A673 (cell line): Measurements from ENCODE around the gene ATP10D. TPM values are rescaled to one million over a fixed set of nuclear protein-coding genes. Genes with fewer than 3 reads are reported as not detected.

Experiments used
- BruUV-seq: library from RNA; stranded (reverse); fragments of 400-500 nt; replicated peaks from 2 replicates; lab custom pipeline; 2021; lab: Mats Ljungman, UMichigan
- CTCF ChIA-PET: fragments of 300-600 bp; sonication (Branson Sonifier 250); formaldehyde crosslinking; loops from one replicate; lab custom pipeline; 2022; ENCODE audit warnings: antibody characterized with exemption; lab: Charles Lee
- POLR2A ChIA-PET: fragments of 300-600 bp; sonication (Branson Sonifier 250); formaldehyde crosslinking; loops from one replicate; lab custom pipeline; 2022; ENCODE audit warnings: antibody characterized with exemption; ENCODE audit not compliant: low non-redundant PET; lab: Charles Lee
- DNase-seq: peaks from one replicate; pipeline ENCODE4 v3.0.0-alpha.2; 2015; ENCODE audit warnings: low spot score
- H3K27ac ChIP-seq: fragments of 200-600 bp; sonication (generic); 2 replicates; pipeline ENCODE4 v1.5.1; 2016; ENCODE audit warnings: mixed run types, low read depth, mild to moderate bottlenecking, mixed read lengths, antibody characterized with exemption, low read length; ENCODE audit not compliant: poor library complexity, severe bottlenecking
- H3K27me3 ChIP-seq: fragments of 200-600 bp; sonication (generic); replicated peaks from 2 replicates; pipeline ENCODE4 v1.6.1; 2017; ENCODE audit warnings: mixed run types, low read depth, mild to moderate bottlenecking, mixed read lengths, antibody characterized with exemption, low read length; ENCODE audit not compliant: insufficient read depth, poor library complexity
- H3K36me3 ChIP-seq: fragments of 200-600 bp; sonication (generic); 2 replicates; pipeline ENCODE4 v1.6.1; 2016; ENCODE audit warnings: mixed run types, mild to moderate bottlenecking, mixed read lengths, antibody characterized with exemption, low read length; ENCODE audit not compliant: insufficient read depth, poor library complexity, severe bottlenecking
- H3K4me1 ChIP-seq: fragments of 200-600 bp; sonication (generic); 2 replicates; pipeline ENCODE4 v1.6.1; 2017; ENCODE audit warnings: mixed run types, mild to moderate bottlenecking, mixed read lengths, antibody characterized with exemption, low read length; ENCODE audit not compliant: insufficient read depth, poor library complexity, severe bottlenecking
- H3K4me3 ChIP-seq: fragments of 200-600 bp; sonication (generic); 2 replicates; pipeline ENCODE4 v1.5.1; 2016; ENCODE audit warnings: low read depth, mixed run types, mild to moderate bottlenecking, mixed read lengths, low read length; ENCODE audit not compliant: poor library complexity, severe bottlenecking
- H3K9me3 ChIP-seq: fragments of 200-600 bp; sonication (generic); 2 replicates; pipeline ENCODE4 v1.6.1; 2016; ENCODE audit warnings: mixed run types, low read depth, mild to moderate bottlenecking, mixed read lengths, antibody characterized with exemption, low read length; ENCODE audit not compliant: poor library complexity, severe bottlenecking
- EZH2 ChIP-seq: fragments of 200-600 bp; sonication (generic); IDR thresholded peaks from 2 replicates; pipeline ENCODE4 v1.6.1; 2017; ENCODE audit warnings: borderline replicate concordance, low read depth, mild to moderate bottlenecking, mixed read lengths, antibody characterized with exemption, low read length; ENCODE audit not compliant: poor library complexity, severe bottlenecking
- intact Hi-C: fragments of 100-400 bp; cut with micrococcal nuclease; formaldehyde crosslinking; loops from one replicate; pipeline ENCODE4 v1.10.0; 2022; ENCODE audit not compliant: unreplicated experiment
- total RNA-seq: library from RNA; stranded (reverse); gene quantifications from 2 replicates; pipeline ENCODE4 v1.2.3, GENCODE V29; 2021
- TF ChIP-seq, protein P1 (sequence below): fragments of 300-800, 200-600 bp; sonication (generic); conservative IDR thresholded peaks from 2 replicates; pipeline ENCODE4 v1.5.1; 2017; ENCODE audit warnings: low read depth, mild to moderate bottlenecking, antibody characterized with exemption, low read length, moderate library complexity, mixed read lengths

The ATP10D gene
- total RNA-seq, 1 experiment from 2014 or later: 16.1 TPM

DNA sequence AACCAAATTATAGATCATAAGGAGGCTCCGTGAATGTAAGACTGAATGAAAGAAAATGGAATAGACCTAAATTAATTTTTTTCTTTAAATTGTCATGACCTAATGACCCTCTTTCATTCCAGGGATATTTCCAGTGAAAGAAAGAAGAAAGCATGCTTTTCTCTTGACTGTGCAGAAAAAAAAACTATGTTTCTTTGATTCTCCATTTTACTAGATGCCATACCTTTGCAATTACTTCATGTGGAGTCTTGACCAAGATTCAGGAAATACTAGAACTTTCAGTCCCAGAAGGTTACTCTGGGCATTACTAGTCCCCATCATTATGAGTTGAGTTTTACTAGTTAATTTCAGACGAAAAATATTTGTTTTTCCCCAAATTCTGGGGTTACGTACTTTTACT, 15.1 kb upstream of the ATP10D start:
- intact Hi-C loops: no loop called here
- BruUV-seq: no TSS peak
- no peaks in the 10 kb centered on the region for H3K36me3 ChIP-seq
- H3K4me1 ChIP-seq: no peaks in the 10 kb centered on the region
- H3K27ac ChIP-seq: no peak overlapping the region
- no peaks in the 10 kb centered on the region for H3K27me3 ChIP-seq
- ChIA-PET POLR2A (no interaction called here), CTCF (no interaction called here)
- no peaks in the 10 kb centered on the region for H3K9me3 ChIP-seq
- DNase-seq: no peak
- H3K4me3 ChIP-seq: no peak overlapping the region
- TF ChIP-seq, protein P1, sequence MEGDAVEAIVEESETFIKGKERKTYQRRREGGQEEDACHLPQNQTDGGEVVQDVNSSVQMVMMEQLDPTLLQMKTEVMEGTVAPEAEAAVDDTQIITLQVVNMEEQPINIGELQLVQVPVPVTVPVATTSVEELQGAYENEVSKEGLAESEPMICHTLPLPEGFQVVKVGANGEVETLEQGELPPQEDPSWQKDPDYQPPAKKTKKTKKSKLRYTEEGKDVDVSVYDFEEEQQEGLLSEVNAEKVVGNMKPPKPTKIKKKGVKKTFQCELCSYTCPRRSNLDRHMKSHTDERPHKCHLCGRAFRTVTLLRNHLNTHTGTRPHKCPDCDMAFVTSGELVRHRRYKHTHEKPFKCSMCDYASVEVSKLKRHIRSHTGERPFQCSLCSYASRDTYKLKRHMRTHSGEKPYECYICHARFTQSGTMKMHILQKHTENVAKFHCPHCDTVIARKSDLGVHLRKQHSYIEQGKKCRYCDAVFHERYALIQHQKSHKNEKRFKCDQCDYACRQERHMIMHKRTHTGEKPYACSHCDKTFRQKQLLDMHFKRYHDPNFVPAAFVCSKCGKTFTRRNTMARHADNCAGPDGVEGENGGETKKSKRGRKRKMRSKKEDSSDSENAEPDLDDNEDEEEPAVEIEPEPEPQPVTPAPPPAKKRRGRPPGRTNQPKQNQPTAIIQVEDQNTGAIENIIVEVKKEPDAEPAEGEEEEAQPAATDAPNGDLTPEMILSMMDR: no peak
- no peak for TF ChIP-seq EZH2

DNA sequence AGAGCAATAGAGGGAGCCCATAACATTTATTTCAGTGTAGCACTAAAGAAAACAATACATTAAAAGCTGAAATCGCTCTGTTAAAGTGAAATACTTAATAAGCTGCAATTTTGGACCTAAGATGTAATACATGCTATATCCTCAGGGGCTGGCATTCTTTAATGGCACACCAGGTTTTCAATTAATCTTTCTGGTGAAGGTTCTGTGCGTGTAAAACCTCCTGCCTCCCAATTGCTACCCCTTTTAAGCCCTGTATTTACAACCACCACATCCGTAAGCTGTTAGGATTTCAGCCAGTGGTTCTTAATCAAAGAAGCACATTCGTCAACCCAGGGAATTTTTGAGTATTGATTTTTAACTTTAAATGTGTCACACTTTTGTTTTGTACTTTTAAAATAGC, 14.0 kb upstream of the ATP10D start:
- intact Hi-C loops: no loop called here
- Histone ChIP-seq H3K9me3 (no peaks in the 10 kb centered on the region), H3K36me3 (no peaks in the 10 kb centered on the region), H3K4me3 (no peak overlapping the region), H3K27ac (no peak overlapping the region), H3K4me1 (no peaks in the 10 kb centered on the region), H3K27me3 (no peaks in the 10 kb centered on the region)
- POLR2A ChIA-PET: no interaction called here
- TF ChIP-seq, protein P1: no peak
- TF ChIP-seq EZH2: no peak
- CTCF ChIA-PET: no interaction called here
- no peak for DNase-seq
- BruUV-seq: no TSS peak

DNA sequence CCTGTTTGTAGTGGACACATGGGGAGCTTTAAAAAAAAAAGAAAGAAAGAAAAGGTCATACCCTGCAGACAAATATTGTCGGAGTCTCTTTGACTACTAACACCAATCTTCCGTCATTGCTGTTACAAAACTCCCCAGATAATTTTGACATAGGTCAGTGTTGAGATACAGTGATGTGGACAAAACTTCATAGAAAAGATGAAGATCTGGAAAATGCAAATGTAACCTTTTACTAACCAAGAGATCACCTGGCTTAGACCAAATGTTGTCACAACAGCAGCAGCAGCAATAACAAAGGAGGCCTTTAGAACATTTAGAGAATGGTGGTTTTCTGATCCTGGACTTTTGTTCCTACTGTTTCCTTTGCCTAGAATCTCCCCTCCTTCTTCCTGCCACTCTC, 13.5 kb upstream of the ATP10D start:
- POLR2A ChIA-PET: no interaction called here

More for the DNA sequence above, 13.5 kb upstream of the ATP10D start:
- no peak for DNase-seq
- no TSS peak for BruUV-seq
- H3K36me3 ChIP-seq: no peaks in the 10 kb centered on the region
- H3K9me3 ChIP-seq: no peaks in the 10 kb centered on the region
- no peak for TF ChIP-seq EZH2
- TF ChIP-seq, protein P1: no peak
- H3K4me1 ChIP-seq: no peaks in the 10 kb centered on the region
- CTCF ChIA-PET: no interaction called here
- H3K27ac ChIP-seq: no peak overlapping the region
- H3K27me3 ChIP-seq: no peaks in the 10 kb centered on the region
- intact Hi-C loops: no loop called here
- no peak overlapping the region for H3K4me3 ChIP-seq
